Lower lobe of right lung (tissue), 2 donors: Measurements from ENCODE around the gene METTL26. TPM values are rescaled to one million over a fixed set of nuclear protein-coding genes. Genes with fewer than 3 reads are reported as not detected.

Experiments
- ATAC-seq, 2 donors: fragments of 200-7000 bp; cut with Tn5 transposase; one replicate each; pipeline ENCODE4 v1.9.1; 2020 to 2022; ENCODE audit warnings: mild to moderate bottlenecking in 2 of 2, moderate library complexity in 2 of 2
- DNase-seq: peaks from one replicate; pipeline ENCODE4 v3.0.0-alpha.2; 2020
- H3K27ac ChIP-seq: fragments of 200-600 bp; one replicate; pipeline ENCODE4 v1.8.0; 2022
- H3K27me3 ChIP-seq: fragments of 200-600 bp; one replicate; pipeline ENCODE4 v1.8.0; 2022; ENCODE audit warnings: low read depth
- H3K36me3 ChIP-seq: fragments of 200-600 bp; one replicate; pipeline ENCODE4 v1.8.0; 2022; ENCODE audit warnings: mild to moderate bottlenecking
- H3K4me1 ChIP-seq: fragments of 200-600 bp; one replicate; pipeline ENCODE4 v1.8.0; 2022
- H3K4me3 ChIP-seq: fragments of 200-600 bp; one replicate; pipeline ENCODE4 v1.8.0; 2022; ENCODE audit warnings: mild to moderate bottlenecking
- H3K9me3 ChIP-seq: fragments of 200-600 bp; one replicate; pipeline ENCODE4 v1.8.0; 2022
- CTCF ChIP-seq: fragments of 200-600 bp; IDR thresholded peaks from one replicate; pipeline ENCODE4 v1.8.0; 2022; ENCODE audit warnings: antibody characterized with exemption, mild to moderate bottlenecking
- intact Hi-C: fragments of 100-400 bp; cut with DNase I; formaldehyde crosslinking; loops from one replicate; pipeline ENCODE4 v1.11.0; 2022
- total RNA-seq: library from RNA; stranded (reverse); fragmentation: NEBNext Ultra II Directional; extraction: Animal tissue kit (Norgen Biotek cat#: 25700); gene quantifications from one replicate; pipeline ENCODE4 v1.2.1, GENCODE V29; 2021
- donor health status: DM: no; HTN: yes; CAD: no; lungs with severe emphysema.

The METTL26 gene
- total RNA-seq, 1 donor from 2014 or later = 63.1 TPM

DNA sequence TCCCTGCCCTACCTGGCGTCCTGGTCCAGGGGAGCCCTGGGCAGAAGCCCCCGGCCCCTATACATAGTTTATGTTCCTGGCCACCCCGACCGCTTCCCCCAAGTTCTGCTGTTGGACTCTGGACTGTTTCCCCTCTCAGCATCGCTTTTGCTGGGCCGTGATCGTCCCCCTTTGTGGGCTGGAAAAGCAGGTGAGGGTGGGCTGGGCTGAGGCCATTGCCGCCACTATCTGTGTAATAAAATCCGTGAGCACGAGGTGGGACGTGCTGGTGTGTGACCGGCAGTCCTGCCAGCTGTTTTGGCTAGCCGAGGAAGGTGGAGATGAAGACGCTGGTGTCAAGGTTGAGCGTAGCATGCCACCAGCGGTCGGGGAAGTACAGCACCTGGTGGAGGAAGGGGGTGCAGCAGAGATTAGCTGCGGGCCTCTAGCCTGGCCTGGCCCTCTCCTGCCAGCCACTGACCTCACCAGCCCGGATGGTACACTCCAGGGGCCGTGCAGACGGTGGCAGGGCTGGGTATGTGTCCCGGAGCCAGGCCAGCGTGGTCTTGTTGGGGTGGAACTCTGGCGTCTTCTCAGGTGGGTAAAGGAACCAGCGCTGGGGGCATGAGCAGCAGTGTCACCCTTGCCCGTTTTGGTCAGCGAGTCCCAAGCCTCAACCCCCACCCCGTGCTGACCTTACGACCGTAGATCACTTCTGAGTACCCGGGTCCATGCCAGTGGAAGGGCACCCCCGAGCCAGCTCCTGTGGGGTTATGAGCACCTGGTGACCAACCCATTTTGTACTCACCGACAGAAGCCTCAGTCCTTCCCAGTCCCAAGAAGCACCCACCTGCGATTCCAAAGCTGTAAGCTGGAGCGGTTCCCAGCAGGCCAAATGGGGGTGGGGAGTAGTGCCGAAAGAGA is 46.6 kb upstream of the METTL26 start:
- H3K4me3 ChIP-seq = no peak overlapping the region
- H3K27ac ChIP-seq = no peak overlapping the region
- H3K9me3 ChIP-seq = no peaks in the 10 kb centered on the region
- H3K27me3 ChIP-seq = no peaks in the 10 kb centered on the region
- peaks cover 55% of the 10 kb centered on the region for H3K4me1 ChIP-seq
- DNase-seq (no peak), ATAC-seq (no peak)
- peaks cover 36% of the 10 kb centered on the region for H3K36me3 ChIP-seq
- intact Hi-C loops = no loop called here
- TF ChIP-seq CTCF = no peak

DNA sequence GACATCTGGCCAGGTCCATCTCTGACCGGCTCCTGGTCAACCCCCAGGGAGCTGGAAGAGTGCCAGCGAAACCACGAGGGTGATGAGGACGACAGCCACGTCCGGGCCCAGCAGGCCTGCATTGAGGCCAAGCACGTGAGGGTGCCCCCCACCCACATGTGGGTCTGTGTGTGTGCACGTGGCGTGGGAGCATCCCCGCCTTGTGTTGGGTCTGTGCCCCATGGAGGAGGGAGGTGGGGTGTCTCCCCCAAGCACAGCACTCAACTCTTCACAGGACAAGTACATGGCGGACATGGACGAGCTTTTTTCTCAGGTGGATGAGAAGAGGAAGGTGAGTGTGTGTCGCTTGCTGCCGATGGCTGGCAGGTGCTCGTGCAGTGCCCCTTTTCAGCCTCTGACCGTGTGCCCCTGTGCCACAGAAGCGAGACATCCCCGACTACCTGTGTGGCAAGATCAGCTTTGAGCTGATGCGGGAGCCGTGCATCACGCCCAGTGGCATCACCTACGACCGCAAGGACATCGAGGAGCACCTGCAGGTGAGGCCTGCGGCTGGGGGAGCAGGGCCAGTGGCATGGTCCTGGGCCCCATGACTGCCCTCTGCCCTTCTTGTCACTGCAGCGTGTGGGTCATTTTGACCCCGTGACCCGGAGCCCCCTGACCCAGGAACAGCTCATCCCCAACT is 45.8 kb upstream of the METTL26 start:
- Histone ChIP-seq H3K4me3 (peak overlapping the region; percentile 71), H3K9me3 (no peaks in the 10 kb centered on the region), H3K27ac (no peak overlapping the region), H3K27me3 (peaks cover 3% of the 10 kb centered on the region), H3K4me1 (peaks cover 55% of the 10 kb centered on the region), H3K36me3 (peaks cover 30% of the 10 kb centered on the region)
- no peak for DNase-seq
- intact Hi-C loops = no loop called here
- no peak for TF ChIP-seq CTCF
- no peak for ATAC-seq

GRCh38 chr16:680967-681745 is 45.1 kb upstream of the METTL26 start:
- intact Hi-C loops = no loop called here
- Histone ChIP-seq H3K27me3 (peaks cover 11% of the 10 kb centered on the region), H3K27ac (peak overlapping the region; percentile 88), H3K4me1 (peaks cover 55% of the 10 kb centered on the region), H3K36me3 (peaks cover 23% of the 10 kb centered on the region), H3K9me3 (no peaks in the 10 kb centered on the region), H3K4me3 (peak overlapping the region; percentile 71)
- peak; percentile 68 for DNase-seq
- TF ChIP-seq CTCF = no peak
- no peak for ATAC-seq

DNA sequence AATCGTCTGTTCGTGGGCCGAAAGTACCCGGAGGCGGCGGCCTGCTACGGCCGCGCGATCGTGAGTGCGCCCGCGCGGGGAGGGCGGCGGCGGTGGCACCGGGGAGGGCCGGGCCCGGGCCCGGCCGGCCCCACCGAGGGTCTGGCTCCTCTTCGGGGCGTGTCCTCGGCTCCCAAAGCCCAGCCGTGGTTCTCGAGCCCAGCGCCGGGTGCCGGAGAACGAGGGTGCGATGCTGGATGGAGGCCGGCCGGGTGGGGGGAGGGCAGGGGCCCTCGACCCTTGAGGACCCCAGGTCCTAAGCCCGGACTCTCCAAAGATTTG is 44.5 kb upstream of the METTL26 start:
- peak overlapping the region; percentile 88 for H3K27ac ChIP-seq
- no peak for TF ChIP-seq CTCF
- H3K4me1 ChIP-seq = peaks cover 50% of the 10 kb centered on the region
- H3K27me3 ChIP-seq = peaks cover 11% of the 10 kb centered on the region
- H3K36me3 ChIP-seq = peaks cover 20% of the 10 kb centered on the region
- DNase-seq (no peak), ATAC-seq (no peak)
- H3K9me3 ChIP-seq = no peaks in the 10 kb centered on the region
- intact Hi-C loops = no loop called here
- peak overlapping the region; percentile 71 for H3K4me3 ChIP-seq

GRCh38 chr16:679814-680624 is 43.9 kb upstream of the METTL26 start, which contains the start of gene STUB1:
Gene STUB1 (plus strand): TSS chr16:680410. CDS start chr16:680526, 116 bp downstream.
- DNase-seq (peak; percentile 90), ATAC-seq (peak; percentile 84 to 88)
- H3K4me1 ChIP-seq = peaks cover 50% of the 10 kb centered on the region
- no peak for TF ChIP-seq CTCF
- intact Hi-C loops = no loop called here
- H3K27me3 ChIP-seq = peaks cover 11% of the 10 kb centered on the region
- no peaks in the 10 kb centered on the region for H3K9me3 ChIP-seq
- peaks cover 20% of the 10 kb centered on the region for H3K36me3 ChIP-seq
- peak within 1 kb of the TSS; percentile 71 for H3K4me3 ChIP-seq
- peak within 1 kb of the TSS; percentile 88 for H3K27ac ChIP-seq
